ENCODE measurements around the gene SCP2D1.

The SCP2D1 gene

GRCh38 chr20:18795366-18795765 lies 18.2 kb upstream of the SCP2D1 start:
- no peak for DNase-seq
- no peak for TF ChIP-seq POLR2A (IDR thresholded peaks at IDR 0.05; ENCODE audit: low read length)
- no peak for TF ChIP-seq GATA1 (IDR thresholded peaks at IDR 0.05; ENCODE audit: low read depth, low read length)

- DNase-seq: no peak
- TF ChIP-seq GATA1 (IDR thresholded peaks at IDR 0.05; ENCODE audit: low read depth, low read length) (no peak), POLR2A (IDR thresholded peaks at IDR 0.05; ENCODE audit: low read length) (no peak)
Measured at GRCh38 chr20:18796282-18796833, 17.2 kb upstream of the SCP2D1 start.

GRCh38 chr20:18801516-18801915 lies 12.1 kb upstream of the SCP2D1 start:
- no peak for DNase-seq
- TF ChIP-seq POLR2A (IDR thresholded peaks at IDR 0.05; ENCODE audit: low read length) (no peak), GATA1 (IDR thresholded peaks at IDR 0.05; ENCODE audit: low read depth, low read length) (no peak)

GRCh38 chr20:18802012-18802634 lies 11.5 kb upstream of the SCP2D1 start:
- no peak for DNase-seq
- no peak for TF ChIP-seq GATA1 (IDR thresholded peaks at IDR 0.05; ENCODE audit: low read depth, low read length)
- TF ChIP-seq POLR2A (IDR thresholded peaks at IDR 0.05; ENCODE audit: low read length): no peak

GRCh38 chr20:18805881-18806280 lies 7.7 kb upstream of the SCP2D1 start:
- DNase-seq: no peak
- TF ChIP-seq POLR2A (IDR thresholded peaks at IDR 0.05; ENCODE audit: low read length): no peak
- no peak for TF ChIP-seq GATA1 (IDR thresholded peaks at IDR 0.05; ENCODE audit: low read depth, low read length)

- no peak for DNase-seq
- TF ChIP-seq POLR2A (IDR thresholded peaks at IDR 0.05; ENCODE audit: low read length) (no peak), GATA1 (IDR thresholded peaks at IDR 0.05; ENCODE audit: low read depth, low read length) (no peak)
Measured at GRCh38 chr20:18808712-18809111, 4.9 kb upstream of the SCP2D1 start.

GRCh38 chr20:18811186-18811585 lies 2.4 kb upstream of the SCP2D1 start:
- DNase-seq: no peak
- no peak for TF ChIP-seq GATA1 (IDR thresholded peaks at IDR 0.05; ENCODE audit: low read depth, low read length)
- TF ChIP-seq POLR2A (IDR thresholded peaks at IDR 0.05; ENCODE audit: low read length): no peak

GRCh38 chr20:18811904-18812303 lies 1.7 kb upstream of the SCP2D1 start:
- DNase-seq: no peak
- TF ChIP-seq GATA1 (IDR thresholded peaks at IDR 0.05; ENCODE audit: low read depth, low read length) (no peak), POLR2A (IDR thresholded peaks at IDR 0.05; ENCODE audit: low read length) (no peak)

- DNase-seq: no peak
- TF ChIP-seq POLR2A (IDR thresholded peaks at IDR 0.05; ENCODE audit: low read length) (no peak), GATA1 (IDR thresholded peaks at IDR 0.05; ENCODE audit: low read depth, low read length) (no peak)
Measured at GRCh38 chr20:18815194-18815942, 1.8 kb downstream of the SCP2D1 start.

- TF ChIP-seq GATA1 (IDR thresholded peaks at IDR 0.05; ENCODE audit: low read depth, low read length): no peak
- TF ChIP-seq POLR2A (IDR thresholded peaks at IDR 0.05; ENCODE audit: low read length): no peak
- no peak for DNase-seq
Measured at GRCh38 chr20:18822832-18823231, 9.2 kb downstream of the SCP2D1 start.

- no peak for TF ChIP-seq GATA1 (IDR thresholded peaks at IDR 0.05; ENCODE audit: low read depth, low read length)
- no peak for TF ChIP-seq POLR2A (IDR thresholded peaks at IDR 0.05; ENCODE audit: low read length)
- no peak for DNase-seq
Measured at GRCh38 chr20:18831830-18832499, 18.4 kb downstream of the SCP2D1 start.

GRCh38 chr20:18832546-18833200 lies 19.1 kb downstream of the SCP2D1 start:
- DNase-seq: no peak

GRCh38 chr20:18835466-18836256 lies 22.1 kb downstream of the SCP2D1 start:
- DNase-seq: no peak
- TF ChIP-seq GATA1 (IDR thresholded peaks at IDR 0.05; ENCODE audit: low read depth, low read length): no peak
- TF ChIP-seq POLR2A (IDR thresholded peaks at IDR 0.05; ENCODE audit: low read length): no peak

More at GRCh38 chr20:18832546-18833200, 19.1 kb downstream of the SCP2D1 start:
- TF ChIP-seq POLR2A (IDR thresholded peaks at IDR 0.05; ENCODE audit: low read length): no peak
- TF ChIP-seq GATA1 (IDR thresholded peaks at IDR 0.05; ENCODE audit: low read depth, low read length): no peak
